Urinary bladder (tissue), 4 donors: ENCODE data around the gene TNFRSF4. TPM values are rescaled to one million over a fixed set of nuclear protein-coding genes. Genes with fewer than 3 reads are reported as not detected.

Source experiments
- DNase-seq: peaks from one replicate; pipeline ENCODE4 v3.0.0-alpha.2; 2015; ENCODE audit errors: extremely low spot score
- H3K27ac ChIP-seq: one replicate; pipeline ENCODE4 v1.5.1; 2013; ENCODE audit warnings: low read depth, mild to moderate bottlenecking, moderate library complexity
- H3K36me3 ChIP-seq: one replicate; pipeline ENCODE4 v1.6.1; 2013; ENCODE audit warnings: mild to moderate bottlenecking, moderate library complexity; ENCODE audit not compliant: insufficient read depth
- H3K4me1 ChIP-seq: one replicate; pipeline ENCODE4 v1.6.1; 2013; ENCODE audit warnings: mild to moderate bottlenecking, moderate library complexity; ENCODE audit not compliant: insufficient read depth
- H3K4me3 ChIP-seq: one replicate; pipeline ENCODE4 v1.5.1; 2013; ENCODE audit warnings: low read depth, low read length
- WGBS: extraction: QIAGEN DNeasy Blood & Tissue Kit; methylation state at CpG from one replicate; pipeline ENCODE4 v1.1.7; 2013; 5-methylcytosine and 5-hydroxymethylcytosine counted together
- polyA plus RNA-seq: library from polyadenylated mRNA; stranded (reverse); fragments of 200-250 nt; gene quantifications from one replicate; pipeline ENCODE4 v1.2.3, GENCODE V29; 2013
- total RNA-seq: library from RNA; depleted of rRNA; stranded (reverse); fragments of >200 nt; gene quantifications from one replicate; pipeline ENCODE4 v1.2.3, GENCODE V29; 2014
- donor health status: healthy with polysubstance abuse.
- donor health status: healthy.

The TNFRSF4 gene
- total RNA-seq (0.48 TPM), polyA plus RNA-seq (2.2 TPM)

DNA sequence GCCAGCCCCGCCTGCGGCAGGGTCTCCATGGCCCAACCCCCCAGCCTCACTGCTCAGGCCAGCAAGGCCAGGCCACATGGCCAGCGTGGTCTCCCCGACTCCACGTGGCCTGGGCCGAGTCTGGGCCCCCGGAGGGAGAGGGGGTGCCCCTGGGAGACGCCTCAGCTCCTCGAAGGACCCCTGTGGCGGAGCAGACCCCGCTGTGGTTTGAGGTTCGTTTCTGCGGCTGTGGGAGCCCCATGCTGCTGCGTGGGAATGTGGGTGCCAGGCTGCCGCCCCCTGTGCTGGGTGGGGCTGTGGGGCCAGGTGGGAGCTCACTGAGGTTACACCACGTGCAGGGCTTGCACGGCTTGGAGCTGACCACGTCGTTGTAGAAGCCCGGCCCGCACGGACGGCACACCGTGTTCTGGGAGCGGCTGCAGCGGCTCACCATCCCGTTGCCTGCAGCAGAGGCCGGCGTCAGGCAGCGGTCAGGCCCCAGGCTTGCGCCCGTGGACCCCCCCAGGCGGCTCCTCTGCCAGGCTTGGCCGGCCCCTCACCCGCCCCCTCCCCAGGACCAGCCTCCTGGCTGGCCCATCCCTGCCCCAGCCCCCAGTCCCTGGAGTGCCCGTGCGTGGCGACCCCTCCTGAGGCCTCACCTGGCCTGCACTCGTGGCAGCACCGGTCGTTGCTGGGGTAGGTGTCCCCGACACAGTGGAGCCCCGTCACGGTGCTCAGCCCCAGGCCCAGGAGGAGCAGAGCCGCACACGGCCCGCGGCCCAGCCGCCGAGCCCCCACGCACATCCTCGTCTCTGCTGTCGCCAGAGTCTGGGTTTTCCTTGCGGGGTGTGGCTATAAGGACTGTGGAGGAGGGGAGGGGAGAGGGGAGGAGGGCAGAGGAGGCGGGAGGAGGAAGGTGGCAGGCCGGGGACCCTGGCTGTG, at the start of gene TNFRSF4:
Gene TNFRSF4, minus strand, starts transcription at position 809 of the 921 bp plus-strand sequence. Its CDS starts 26 bp downstream, at position 783.
- no peak within 1 kb of the TSS for H3K27ac ChIP-seq
- DNase-seq: no peak
- 59% methylated on average over 56 of the region's 56 CpGs for WGBS
- peak within 1 kb of the TSS; percentile 31 for H3K4me3 ChIP-seq
- no peaks in the 10 kb centered on the region for H3K4me1 ChIP-seq
- peaks cover 2% of the 10 kb centered on the region for H3K36me3 ChIP-seq

DNA sequence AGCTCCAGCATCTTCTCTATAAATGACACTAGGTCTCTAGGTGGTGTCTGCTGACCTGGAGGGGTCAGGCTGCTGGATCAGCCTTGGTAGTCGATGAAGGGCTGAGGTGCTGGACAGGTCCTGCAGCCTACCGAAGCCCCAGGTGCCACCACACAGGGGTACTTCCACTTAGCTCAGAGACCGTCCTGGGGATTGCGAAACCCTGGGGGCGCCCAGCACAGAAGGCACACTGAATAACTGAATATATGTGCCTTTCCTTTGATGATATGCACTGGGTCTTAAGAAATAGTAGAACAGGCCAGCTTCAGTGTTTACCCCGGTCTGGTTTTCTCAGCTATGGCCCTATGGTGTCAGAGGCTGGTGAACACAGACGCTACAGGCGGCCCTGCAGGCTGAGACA, 48.8 kb upstream of the TNFRSF4 start:
- Histone ChIP-seq H3K27ac (no peak overlapping the region), H3K4me3 (no peak overlapping the region), H3K4me1 (no peaks in the 10 kb centered on the region), H3K36me3 (peaks cover 2% of the 10 kb centered on the region)
- WGBS: 91% methylated on average over 8 of the region's 8 CpGs
- no peak for DNase-seq

DNA sequence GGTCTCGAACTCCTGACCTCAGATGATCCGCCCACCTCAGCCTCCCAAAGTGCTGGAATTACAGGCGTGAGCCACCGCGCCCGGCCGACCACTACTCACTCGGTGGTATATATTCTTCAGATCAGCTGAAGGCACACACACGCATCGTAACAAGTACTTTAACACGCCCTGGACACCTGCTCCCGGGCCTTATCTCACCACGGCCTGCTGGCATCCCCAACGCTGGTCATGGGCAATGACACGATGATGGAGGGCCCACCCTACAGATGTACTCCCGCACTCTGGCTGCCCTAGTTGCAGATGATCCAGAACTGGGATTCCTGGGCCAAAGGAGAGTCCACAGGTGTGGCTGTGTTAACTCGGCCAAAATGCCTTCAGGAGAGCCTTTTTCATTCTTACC, 48.1 kb upstream of the TNFRSF4 start:
- H3K4me3 ChIP-seq: no peak overlapping the region
- no peak for DNase-seq
- H3K27ac ChIP-seq: no peak overlapping the region
- 97% methylated on average over 17 of the region's 17 CpGs for WGBS
- H3K4me1 ChIP-seq: no peaks in the 10 kb centered on the region
- peaks cover 2% of the 10 kb centered on the region for H3K36me3 ChIP-seq

DNA sequence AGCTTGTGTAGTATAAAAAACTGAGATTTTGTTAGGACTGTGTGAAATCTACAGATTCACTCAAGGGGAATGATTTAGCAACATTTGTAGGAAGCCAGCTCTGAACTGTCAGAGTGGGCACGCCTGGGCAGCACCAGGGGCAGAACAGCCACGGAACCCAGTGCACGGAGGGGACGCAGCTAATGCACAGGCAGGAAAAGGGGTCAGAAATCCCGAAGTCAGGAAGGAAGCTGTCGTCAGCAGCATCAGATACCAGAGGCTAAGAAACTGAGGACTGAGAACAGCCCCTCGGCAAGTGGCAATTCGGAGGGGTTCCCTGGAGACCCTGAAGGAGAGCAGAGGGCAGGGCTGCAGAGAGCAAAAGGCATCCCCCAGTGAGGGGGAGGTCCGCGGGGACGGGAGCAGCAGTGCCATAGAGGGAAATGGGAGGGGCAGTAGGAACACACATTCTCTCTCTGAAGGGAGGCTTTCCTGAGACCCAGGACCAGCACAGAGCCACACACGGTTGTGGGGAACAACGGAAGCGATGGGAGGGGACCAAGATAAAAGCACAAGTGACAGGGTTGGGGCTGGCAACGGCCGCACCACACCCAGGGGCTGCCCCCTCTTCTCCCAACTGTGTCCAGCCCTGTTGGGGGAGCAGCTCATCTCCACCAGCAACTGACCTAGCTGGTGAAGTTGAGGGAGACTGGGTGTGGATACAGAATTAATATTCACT, 47.0 kb upstream of the TNFRSF4 start:
- WGBS: 77% methylated on average over 16 of the region's 16 CpGs
- H3K4me3 ChIP-seq: no peak overlapping the region
- no peak for DNase-seq
- no peak overlapping the region for H3K27ac ChIP-seq
- no peaks in the 10 kb centered on the region for H3K4me1 ChIP-seq
- peaks cover 2% of the 10 kb centered on the region for H3K36me3 ChIP-seq

DNA sequence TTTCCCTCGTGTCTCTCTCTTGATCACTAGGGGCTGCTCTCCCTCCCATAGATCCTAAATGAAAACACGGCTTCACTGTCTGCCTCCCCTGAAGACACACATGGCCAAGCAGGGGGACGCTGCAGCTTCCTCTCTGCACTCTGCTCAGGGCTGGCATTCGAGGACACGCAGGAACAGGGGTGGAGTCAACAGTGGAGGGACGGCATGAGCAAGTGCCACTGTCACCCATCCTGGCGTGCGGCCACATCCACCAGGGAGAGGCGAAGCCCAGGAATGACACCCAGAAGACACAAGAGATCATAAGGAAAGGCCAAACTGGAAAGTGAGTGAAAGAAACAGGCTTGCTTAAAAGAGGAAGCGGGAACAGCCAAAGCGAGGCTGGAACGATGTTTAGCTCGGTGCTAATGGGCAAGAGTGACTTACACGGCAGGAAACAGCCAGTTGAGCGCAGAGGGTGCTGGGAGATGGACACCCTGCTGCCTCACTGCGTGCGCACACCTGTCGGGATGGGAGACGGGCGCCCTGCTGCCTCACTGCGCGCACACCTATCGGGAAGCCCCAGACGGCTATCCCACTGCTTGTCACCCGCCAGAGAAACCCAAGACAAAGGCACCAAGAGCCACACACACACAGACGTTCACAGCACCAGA, 46.1 kb upstream of the TNFRSF4 start:
- Histone ChIP-seq H3K4me1 (no peaks in the 10 kb centered on the region), H3K36me3 (peaks cover 2% of the 10 kb centered on the region), H3K4me3 (no peak overlapping the region), H3K27ac (no peak overlapping the region)
- no peak for DNase-seq
- WGBS: 85% methylated on average over 26 of the region's 26 CpGs

DNA sequence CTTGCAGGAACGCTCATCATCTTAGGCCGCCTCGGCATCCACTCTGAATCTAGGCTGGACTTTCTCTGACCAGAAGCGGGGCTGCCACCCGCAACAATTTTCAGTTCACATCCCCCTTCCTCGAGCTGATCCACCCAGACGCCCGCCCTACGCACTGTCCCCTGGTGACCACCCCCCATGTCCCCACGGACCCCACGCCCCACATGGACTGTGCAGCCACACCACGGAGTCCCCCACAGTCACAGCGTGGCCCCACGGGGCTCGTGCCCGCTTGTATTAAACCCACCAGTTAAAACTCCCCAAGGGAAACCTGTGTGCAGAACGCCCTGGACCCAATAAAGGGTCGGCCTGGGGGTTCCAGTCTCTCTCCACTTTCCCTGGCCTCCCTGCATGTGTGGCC, 45.6 kb upstream of the TNFRSF4 start:
- Histone ChIP-seq H3K27ac (no peak overlapping the region), H3K36me3 (peaks cover 2% of the 10 kb centered on the region), H3K4me3 (no peak overlapping the region), H3K4me1 (no peaks in the 10 kb centered on the region)
- DNase-seq: no peak
- 91% methylated on average over 18 of the region's 18 CpGs for WGBS

DNA sequence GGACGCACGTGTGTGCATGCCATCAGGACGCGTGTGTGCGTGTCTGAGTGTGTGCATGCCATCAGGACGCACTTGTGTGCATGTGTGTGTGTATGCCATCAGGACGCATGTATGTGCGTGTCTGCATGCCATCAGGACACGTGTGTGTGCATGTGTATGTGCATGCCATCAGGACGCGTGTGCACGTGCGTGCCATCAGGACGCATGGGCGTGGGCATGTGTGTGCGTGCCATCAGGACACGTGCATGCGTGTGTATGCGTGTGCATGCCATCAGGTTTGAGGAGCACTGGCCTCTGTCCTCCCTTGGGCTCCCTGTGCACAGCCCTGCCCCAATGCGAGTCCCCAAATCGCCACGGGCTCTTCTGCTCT, 45.2 kb upstream of the TNFRSF4 start:
- Histone ChIP-seq H3K27ac (no peak overlapping the region), H3K36me3 (peaks cover 3% of the 10 kb centered on the region), H3K4me3 (no peak overlapping the region), H3K4me1 (no peaks in the 10 kb centered on the region)
- WGBS: 96% methylated on average over 22 of the region's 22 CpGs
- DNase-seq: no peak

DNA sequence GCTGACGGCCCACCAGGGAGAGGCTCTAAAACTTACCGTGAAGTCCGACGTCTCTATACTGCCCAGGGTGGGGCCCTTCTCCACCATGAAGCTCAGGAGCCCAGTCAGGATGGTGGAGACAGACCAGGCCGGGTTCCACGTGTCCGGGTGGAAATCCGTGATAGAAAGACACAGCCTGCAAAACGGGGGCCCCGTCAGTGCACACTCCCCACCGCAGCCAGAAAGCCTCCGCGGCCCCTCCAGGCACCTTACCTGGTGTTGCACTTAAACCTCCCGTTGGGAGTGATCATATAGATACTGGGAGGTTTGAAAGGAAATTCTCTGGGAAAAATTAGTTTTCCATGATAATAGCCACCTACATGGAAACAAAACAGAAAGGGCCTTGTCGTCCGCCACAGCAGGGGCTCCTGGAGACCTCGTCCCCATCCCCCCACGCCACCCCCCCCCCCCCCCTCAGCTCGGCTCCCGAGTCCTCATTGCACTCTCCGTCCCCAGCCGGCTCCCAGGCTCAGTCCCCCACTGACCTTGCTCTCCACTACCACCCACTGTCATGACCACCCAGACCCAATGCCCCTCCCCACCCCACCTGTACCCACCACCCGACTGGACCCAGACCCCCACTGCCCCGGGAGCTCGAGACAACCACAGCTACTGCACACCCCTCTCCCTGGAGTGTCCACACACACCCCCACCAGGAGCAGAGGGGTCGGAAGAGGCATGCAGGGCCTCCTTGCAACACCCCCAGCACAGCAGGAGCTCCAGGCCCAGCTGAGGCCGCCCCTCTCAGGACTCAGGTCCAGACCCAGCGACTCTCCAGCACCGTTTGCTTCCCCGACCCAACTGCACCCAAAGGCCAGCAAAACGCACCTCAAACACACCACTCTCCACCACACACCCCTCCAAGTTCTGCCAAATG, 43.3 kb upstream of the TNFRSF4 start:
- Histone ChIP-seq H3K4me1 (no peaks in the 10 kb centered on the region), H3K36me3 (peaks cover 3% of the 10 kb centered on the region), H3K4me3 (no peak overlapping the region), H3K27ac (no peak overlapping the region)
- no peak for DNase-seq
- WGBS: 93% methylated on average over 31 of the region's 31 CpGs

DNA sequence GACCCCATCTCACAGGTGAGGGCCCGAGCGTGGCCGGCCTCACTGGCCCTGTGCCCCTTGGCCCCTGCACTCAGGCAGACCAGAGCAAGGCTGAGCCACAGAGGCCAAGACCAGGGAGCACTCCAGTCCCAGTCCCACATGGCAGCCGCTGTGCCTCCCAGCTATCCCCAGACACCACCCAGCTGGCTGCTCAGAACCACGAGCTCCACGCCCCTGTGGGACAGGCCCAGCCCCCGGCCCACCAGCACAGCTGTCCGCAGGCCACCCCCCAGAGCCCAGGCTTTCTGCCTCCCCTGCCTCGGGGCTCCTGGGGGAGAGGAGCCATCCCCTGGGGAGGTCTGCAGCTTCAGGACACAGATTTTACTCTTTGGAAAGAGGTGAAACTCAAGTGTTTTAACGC, 41.7 kb upstream of the TNFRSF4 start:
- H3K4me3 ChIP-seq: no peak overlapping the region
- peaks cover 2% of the 10 kb centered on the region for H3K36me3 ChIP-seq
- 90% methylated on average over 10 of the region's 10 CpGs for WGBS
- no peak overlapping the region for H3K27ac ChIP-seq
- no peaks in the 10 kb centered on the region for H3K4me1 ChIP-seq
- DNase-seq: no peak

DNA sequence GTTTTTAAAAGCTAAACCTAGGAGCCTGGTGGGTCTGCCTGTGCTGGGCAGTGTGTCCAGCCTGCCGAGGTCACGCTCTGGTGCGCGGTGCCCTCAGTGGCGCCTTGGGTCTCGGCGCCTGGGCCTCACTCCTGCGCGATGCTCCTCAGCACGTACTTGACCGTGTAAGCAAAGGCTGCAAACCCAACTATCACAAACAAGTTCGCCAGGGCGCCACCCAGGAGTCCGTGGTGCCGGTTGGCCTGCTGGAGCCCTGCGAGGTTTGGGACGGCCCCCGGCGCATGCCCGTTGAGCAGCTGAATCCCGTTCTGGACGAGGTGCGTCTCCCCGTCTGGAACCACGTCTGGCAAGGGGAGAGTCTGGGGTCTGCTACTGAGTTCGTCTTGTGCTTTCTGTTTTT, 41.1 kb upstream of the TNFRSF4 start:
- Histone ChIP-seq H3K27ac (no peak overlapping the region), H3K4me3 (no peak overlapping the region), H3K4me1 (no peaks in the 10 kb centered on the region), H3K36me3 (peaks cover 2% of the 10 kb centered on the region)
- DNase-seq: no peak
- 81% methylated on average over 26 of the region's 26 CpGs for WGBS

DNA sequence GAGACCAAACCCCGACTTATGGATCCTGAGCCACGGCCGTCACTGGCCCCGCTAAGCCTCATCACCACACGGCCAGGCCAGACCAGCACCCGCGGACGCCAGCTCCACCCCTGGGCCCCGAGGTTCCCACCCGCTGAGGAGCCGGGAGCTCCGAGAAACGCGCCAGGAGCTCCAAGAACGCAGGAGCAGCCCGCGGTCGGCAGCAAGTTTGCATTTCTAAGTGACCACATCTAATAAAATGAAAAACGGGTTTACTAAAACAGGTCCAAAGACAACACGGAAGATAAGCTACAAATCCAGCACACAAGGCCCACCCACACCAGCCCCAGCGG, 40.7 kb upstream of the TNFRSF4 start:
- Histone ChIP-seq H3K27ac (no peak overlapping the region), H3K4me3 (no peak overlapping the region), H3K4me1 (no peaks in the 10 kb centered on the region), H3K36me3 (peaks cover 2% of the 10 kb centered on the region)
- 70% methylated on average over 21 of the region's 21 CpGs for WGBS
- no peak for DNase-seq

DNA sequence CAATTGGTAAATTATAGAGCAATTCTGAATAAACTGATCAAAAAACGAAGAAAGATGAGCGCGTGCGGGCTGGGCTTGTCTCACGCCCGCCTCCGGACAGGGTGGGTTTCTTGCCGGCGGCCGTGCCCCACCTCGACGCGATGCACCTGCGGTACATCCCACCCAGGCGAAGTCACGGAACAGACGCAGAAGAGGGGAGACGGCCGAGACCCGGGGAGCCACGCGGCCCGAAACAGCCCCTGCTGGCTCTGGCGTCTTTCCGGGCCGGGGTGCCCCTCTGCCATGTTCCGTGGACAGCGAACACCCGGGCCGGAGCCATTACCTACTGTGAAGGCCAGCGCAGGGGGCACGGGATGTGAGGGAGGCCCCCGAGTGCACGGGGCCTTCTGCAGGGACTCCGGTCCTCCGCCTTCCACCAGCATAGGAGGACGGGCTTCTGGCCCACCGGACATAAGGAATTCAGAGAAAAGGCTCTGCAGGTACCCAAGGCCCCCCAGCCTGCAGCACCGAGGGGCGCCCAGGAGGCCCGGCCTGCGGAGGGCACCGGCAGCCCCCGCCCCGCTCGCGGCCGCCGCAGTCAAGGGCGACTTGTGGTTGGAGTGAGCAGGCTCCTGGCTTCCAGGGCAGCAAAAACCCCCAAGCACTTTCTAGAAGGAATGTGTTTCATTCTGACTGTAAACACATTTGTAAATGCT, 40.2 kb upstream of the TNFRSF4 start:
- Histone ChIP-seq H3K27ac (no peak overlapping the region), H3K4me3 (no peak overlapping the region), H3K36me3 (peaks cover 2% of the 10 kb centered on the region), H3K4me1 (no peaks in the 10 kb centered on the region)
- no peak for DNase-seq
- 91% methylated on average over 50 of the region's 50 CpGs for WGBS
